K562 (cell line): ENCODE results near the gene PRPSAP1. TPM values are rescaled to one million over a fixed set of nuclear protein-coding genes. Genes with fewer than 3 reads are reported as not detected.

ENCODE experiments used
- BDP1 ChIP-seq: IDR thresholded peaks from 3 replicates; pipeline ENCODE4 v1.6.1; 2011; ENCODE audit not compliant: insufficient read length, insufficient read depth
- BRD4 ChIP-seq: fragments of 200-600 bp; sonication (generic); IDR thresholded peaks from 2 replicates; pipeline ENCODE4 v1.6.1; 2017; ENCODE audit warnings: inconsistent platforms
- CAMTA2 ChIP-seq: fragments of 250-450 bp; sonication (Bioruptor Pico); conservative IDR thresholded peaks from 2 replicates; pipeline ENCODE4 v1.5.1; 2022
- CLOCK ChIP-seq: fragments of 250-450 bp; sonication (Bioruptor Pico); IDR thresholded peaks from 2 replicates; pipeline ENCODE4 v1.4.0; 2020; ENCODE audit warnings: mild to moderate bottlenecking, moderate library complexity, borderline replicate concordance
- FOXA3 ChIP-seq, 2 experiments: fragments of 450-650 bp in 1 of 2; sonication (generic) in 1 of 2; formaldehyde crosslinking; IDR thresholded peaks in 1 of 2; conservative IDR thresholded peaks in 1 of 2; 2 replicates each; pipeline versions ENCODE4 v1.4.0 to v1.8.0; 2020 to 2022; ENCODE audit warnings: mild to moderate bottlenecking in 2 of 2, missing genetic modification reagents in 1 of 2
- FOXO4 ChIP-seq: fragments of 450-650 bp; formaldehyde crosslinking; IDR thresholded peaks from 2 replicates; pipeline ENCODE4 v1.4.0; 2020; ENCODE audit warnings: mild to moderate bottlenecking, moderate library complexity
- GTF2A2 ChIP-seq: IDR thresholded peaks from 2 replicates; pipeline ENCODE4 v1.6.1; 2016; ENCODE audit warnings: mild to moderate bottlenecking, missing genetic modification characterization, missing compliant biosample characterization
- HMBOX1 ChIP-seq: sonication (generic); IDR thresholded peaks from 2 replicates; pipeline ENCODE4 v1.6.1; 2016
- L3MBTL2 ChIP-seq: fragments of 450-650 bp; IDR thresholded peaks from 2 replicates; pipeline ENCODE4 v1.6.1; 2016; ENCODE audit warnings: mild to moderate bottlenecking, moderate library complexity
- MCM5 ChIP-seq: fragments of 450-650 bp; IDR thresholded peaks from 2 replicates; pipeline ENCODE4 v1.6.1; 2016; ENCODE audit warnings: low read depth
- NFATC3 ChIP-seq: fragments of 450-650 bp; IDR thresholded peaks from 2 replicates; pipeline ENCODE4 v1.6.1; 2017; ENCODE audit warnings: mild to moderate bottlenecking
- PCBP1 ChIP-seq: fragments of 200-400 bp; formaldehyde crosslinking; IDR thresholded peaks from 2 replicates; pipeline ENCODE4 v1.6.1; 2018; ENCODE audit warnings: mild to moderate bottlenecking, low read depth, low read length; ENCODE audit not compliant: poor library complexity, severe bottlenecking
- POLR2AphosphoS2 ChIP-seq: IDR thresholded peaks from 2 replicates; pipeline ENCODE4 v1.6.1; 2012; ENCODE audit warnings: low read length, improper control_type of control experiment
- PTTG1 ChIP-seq: fragments of 450-650 bp; IDR thresholded peaks from 2 replicates; pipeline ENCODE4 v1.6.1; 2016; ENCODE audit warnings: low read depth, mild to moderate bottlenecking, missing genetic modification characterization, missing compliant biosample characterization
- SIN3B ChIP-seq: fragments of 450-650 bp; IDR thresholded peaks from 2 replicates; pipeline ENCODE4 v1.6.1; 2017; ENCODE audit warnings: low read depth, mild to moderate bottlenecking, moderate library complexity
- ZBTB49 ChIP-seq: sonication (generic); formaldehyde crosslinking; IDR thresholded peaks from 2 replicates; pipeline ENCODE4 v1.8.0; 2022; ENCODE audit warnings: missing genetic modification reagents, mild to moderate bottlenecking, borderline replicate concordance
- ZNF133 ChIP-seq: fragments of 250-450 bp; sonication (Bioruptor Pico); IDR thresholded peaks from 2 replicates; pipeline ENCODE4 v1.4.0; 2020; ENCODE audit warnings: mild to moderate bottlenecking
- ZNF696 ChIP-seq: fragments of 250-450 bp; sonication (Bioruptor Pico); conservative IDR thresholded peaks from 2 replicates; pipeline ENCODE4 v1.4.0; 2020; ENCODE audit warnings: mild to moderate bottlenecking, moderate library complexity
- ZNF740 ChIP-seq, 3 experiments: fragments of 200-800 bp in 1 of 3; sonication (Bioruptor generic) in 1 of 3; sonication (generic) in 1 of 3; formaldehyde crosslinking in 1 of 3; IDR thresholded peaks; 2 replicates each; pipeline versions ENCODE4 v1.6.1 to v1.8.0; 2016 to 2022; ENCODE audit warnings: mild to moderate bottlenecking in 2 of 3, missing compliant biosample characterization in 2 of 3, missing genetic modification characterization in 2 of 3, missing genetic modification reagents in 1 of 3
- polyA plus RNA-seq, 8 experiments: library from polyadenylated mRNA; depleted of rRNA in 4 of 8; stranded (reverse) in 5 of 8; unstranded in 3 of 8; fragments of >200 nt; fragmentation: Nextera tagmentation in 2 of 8; fragmentation: Illumina TruSeq in 1 of 8; extraction: Ambion mirVana in 2 of 8; extraction: Trizol in 1 of 8; gene quantifications; 2 replicates each; pipeline versions ENCODE4 v1.2.1 to v1.2.3, GENCODE V29; 2011 to 2014; ENCODE audit warnings: inconsistent platforms in 1 of 8, missing spikeins in 1 of 8
- total RNA-seq, 7 experiments: library from RNA; depleted of rRNA in 6 of 7; stranded (reverse); fragments of >200 nt in 6 of 7; fragmentation: Illumina TruSeq in 2 of 7; extraction: Trizol in 2 of 7; gene quantifications; 2 replicates each; pipeline versions ENCODE4 v1.2.1 to v1.2.3, GENCODE V29; 2011 to 2021; ENCODE audit warnings: low replicate concordance in 1 of 7

PRPSAP1 gene
- total and polyA plus RNA-seq, 9 of the 15 experiments (the other 6 are each of a cell fraction or from before 2014, with no cell fraction given) = 21.9 to 77.1 (median 40.8) TPM

- TF ChIP-seq HMBOX1 (no peak), FOXA3 (CRISPR knock-in tag; conservative IDR thresholded peaks at IDR 0.05 in 1 of 2, IDR thresholded peaks at IDR 0.05 in 1 of 2) (no peak), CLOCK (no peak), PTTG1 (tag) (no peak), BDP1 (no peak), L3MBTL2 (peak; percentile 39; the same call in 1 of the 2 replicates), POLR2AphosphoS2 (no peak), MCM5 (no peak), ZNF740 (CRISPR knock-in tag; IDR thresholded peaks at IDR 0.05) (peak; percentile 92), ZNF740 (tag; IDR thresholded peaks at IDR 0.05) (peak in 1 of 2 experiments; percentile 90; a peak in 2 of 4 replicates), GTF2A2 (tag) (no peak), ZNF133 (CRISPR knock-in tag) (no peak), CAMTA2 (no peak), FOXO4 (no peak), SIN3B (no peak), NFATC3 (0 out of 2 replicates have a peak, but pooled peaks have one; percentile 42), ZNF696 (CRISPR knock-in tag) (no peak), BRD4 (no peak), ZBTB49 (CRISPR knock-in tag) (no peak), PCBP1 (no peak)
Measured at GRCh38 chr17:76268015-76268749, 85.5 kb downstream of the PRPSAP1 start (continued).
